Neuron (in vitro differentiated cells): ENCODE data around the gene TTC28.

Experiments used
- H2AFZ ChIP-seq: one replicate; pipeline ENCODE4 v1.6.1; 2013; ENCODE audit warnings: low read depth, mild to moderate bottlenecking, inconsistent platforms, low read length, moderate library complexity
- H3K27me3 ChIP-seq: one replicate; pipeline ENCODE4 v1.6.1; 2013; ENCODE audit warnings: low read length; ENCODE audit not compliant: insufficient read depth
- H3K36me3 ChIP-seq: one replicate; pipeline ENCODE4 v1.6.1; 2013; ENCODE audit warnings: low read length; ENCODE audit not compliant: insufficient read depth
- H3K4me1 ChIP-seq: one replicate; pipeline ENCODE4 v1.6.1; 2013; ENCODE audit warnings: low read length; ENCODE audit not compliant: insufficient read depth
- H3K4me3 ChIP-seq: 2 replicates; pipeline ENCODE4 v1.5.1; 2013; ENCODE audit warnings: mild to moderate bottlenecking, low read length, moderate library complexity
- H3K9me3 ChIP-seq: one replicate; pipeline ENCODE4 v1.6.1; 2013; ENCODE audit warnings: low read length

The TTC28 gene

GRCh38 chr22:28054819-28055208 lies 624.8 kb downstream of the TTC28 start:
- Histone ChIP-seq H3K4me1 (peaks cover 32% of the 10 kb centered on the region), H3K4me3 (no peak overlapping the region), H2AFZ (no peak overlapping the region), H3K36me3 (no peaks in the 10 kb centered on the region), H3K9me3 (no peaks in the 10 kb centered on the region), H3K27me3 (no peaks in the 10 kb centered on the region)

- no peaks in the 10 kb centered on the region for H3K27me3 ChIP-seq
- H3K4me3 ChIP-seq, result no peak overlapping the region
- H3K36me3 ChIP-seq, result no peaks in the 10 kb centered on the region
- no peaks in the 10 kb centered on the region for H3K9me3 ChIP-seq
- H2AFZ ChIP-seq, result no peak overlapping the region
- peaks cover 32% of the 10 kb centered on the region for H3K4me1 ChIP-seq
Measured at GRCh38 chr22:28053896-28054818, 625.5 kb downstream of the TTC28 start.

GRCh38 chr22:28052825-28053269 lies 626.8 kb downstream of the TTC28 start:
- Histone ChIP-seq H3K4me3 (peak overlapping the region; percentile 40), H3K36me3 (no peaks in the 10 kb centered on the region), H3K9me3 (no peaks in the 10 kb centered on the region), H3K27me3 (no peaks in the 10 kb centered on the region), H2AFZ (peak overlapping the region; percentile 4), H3K4me1 (peaks cover 32% of the 10 kb centered on the region)

GRCh38 chr22:28051787-28052356 lies 627.8 kb downstream of the TTC28 start:
- Histone ChIP-seq H3K4me1 (peaks cover 32% of the 10 kb centered on the region), H2AFZ (no peak overlapping the region), H3K36me3 (no peaks in the 10 kb centered on the region), H3K27me3 (no peaks in the 10 kb centered on the region), H3K9me3 (no peaks in the 10 kb centered on the region), H3K4me3 (no peak overlapping the region)

GRCh38 chr22:28051091-28051786 lies 628.4 kb downstream of the TTC28 start:
- peaks cover 32% of the 10 kb centered on the region for H3K4me1 ChIP-seq
- H3K9me3 ChIP-seq, result no peaks in the 10 kb centered on the region
- no peak overlapping the region for H2AFZ ChIP-seq
- H3K27me3 ChIP-seq, result no peaks in the 10 kb centered on the region
- no peak overlapping the region for H3K4me3 ChIP-seq
- H3K36me3 ChIP-seq, result no peaks in the 10 kb centered on the region

GRCh38 chr22:28048529-28048928 lies 631.1 kb downstream of the TTC28 start:
- H3K4me1 ChIP-seq, result peaks cover 26% of the 10 kb centered on the region
- H3K27me3 ChIP-seq, result no peaks in the 10 kb centered on the region
- H3K4me3 ChIP-seq, result no peak overlapping the region

GRCh38 chr22:28047740-28048139 lies 631.9 kb downstream of the TTC28 start:
- Histone ChIP-seq H3K4me1 (peaks cover 18% of the 10 kb centered on the region), H3K36me3 (no peaks in the 10 kb centered on the region), H3K9me3 (no peaks in the 10 kb centered on the region), H3K4me3 (no peak overlapping the region), H2AFZ (no peak overlapping the region), H3K27me3 (no peaks in the 10 kb centered on the region)

More at GRCh38 chr22:28048529-28048928, 631.1 kb downstream of the TTC28 start:
- no peaks in the 10 kb centered on the region for H3K36me3 ChIP-seq
- no peaks in the 10 kb centered on the region for H3K9me3 ChIP-seq
- H2AFZ ChIP-seq, result no peak overlapping the region

GRCh38 chr22:28046100-28046499 lies 633.5 kb downstream of the TTC28 start:
- Histone ChIP-seq H3K4me3 (no peak overlapping the region), H3K27me3 (no peaks in the 10 kb centered on the region), H3K36me3 (no peaks in the 10 kb centered on the region), H3K4me1 (peaks cover 1% of the 10 kb centered on the region), H3K9me3 (no peaks in the 10 kb centered on the region), H2AFZ (no peak overlapping the region)

- no peaks in the 10 kb centered on the region for H3K27me3 ChIP-seq
- H3K36me3 ChIP-seq, result no peaks in the 10 kb centered on the region
- H3K4me1 ChIP-seq, result no peaks in the 10 kb centered on the region
- no peak overlapping the region for H3K4me3 ChIP-seq
- no peaks in the 10 kb centered on the region for H3K9me3 ChIP-seq
- no peak overlapping the region for H2AFZ ChIP-seq
Measured at GRCh38 chr22:28044546-28045173, 635.0 kb downstream of the TTC28 start.

- Histone ChIP-seq H3K27me3 (no peaks in the 10 kb centered on the region), H3K36me3 (no peaks in the 10 kb centered on the region), H2AFZ (no peak overlapping the region), H3K4me3 (no peak overlapping the region), H3K4me1 (no peaks in the 10 kb centered on the region), H3K9me3 (no peaks in the 10 kb centered on the region)
Measured at GRCh38 chr22:28043266-28043665, 636.4 kb downstream of the TTC28 start.

- Histone ChIP-seq H3K36me3 (peaks cover 4% of the 10 kb centered on the region), H3K27me3 (no peaks in the 10 kb centered on the region), H3K4me3 (no peak overlapping the region), H3K9me3 (no peaks in the 10 kb centered on the region), H2AFZ (no peak overlapping the region), H3K4me1 (peaks cover 2% of the 10 kb centered on the region)
Measured at GRCh38 chr22:28034760-28035401, 644.8 kb downstream of the TTC28 start.

- H3K27me3 ChIP-seq, result no peaks in the 10 kb centered on the region
- H3K4me3 ChIP-seq, result no peak overlapping the region
- H3K36me3 ChIP-seq, result peaks cover 10% of the 10 kb centered on the region
- peaks cover 3% of the 10 kb centered on the region for H3K4me1 ChIP-seq
- H3K9me3 ChIP-seq, result no peaks in the 10 kb centered on the region
- no peak overlapping the region for H2AFZ ChIP-seq
Measured at GRCh38 chr22:28034145-28034759, 645.4 kb downstream of the TTC28 start.
